Nephron progenitor cell (in vitro differentiated cells): ENCODE data around the gene UBE2I.

Experiments
- DNase-seq: peaks from one replicate; pipeline ENCODE4 v3.0.0; 2021
- H3K27ac Mint-ChIP-seq: 2 replicates; pipeline ENCODE4 v1.8.0; 2021; ENCODE audit warnings: mild to moderate bottlenecking, moderate library complexity, mixed read lengths
- H3K27me3 Mint-ChIP-seq: 2 replicates; pipeline ENCODE4 v1.8.0; 2021; ENCODE audit warnings: mild to moderate bottlenecking, low read depth, mixed read lengths; ENCODE audit not compliant: poor library complexity
- H3K36me3 Mint-ChIP-seq: 2 replicates; pipeline ENCODE4 v1.8.0; 2021; ENCODE audit warnings: low read depth, mixed read lengths
- H3K4me1 Mint-ChIP-seq: 2 replicates; pipeline ENCODE4 v1.8.0; 2021; ENCODE audit warnings: mixed read lengths
- H3K4me3 Mint-ChIP-seq: 2 replicates; pipeline ENCODE4 v1.8.0; 2021; ENCODE audit warnings: mild to moderate bottlenecking, moderate library complexity, mixed read lengths
- H3K9me3 Mint-ChIP-seq: 2 replicates; pipeline ENCODE4 v1.8.0; 2021; ENCODE audit warnings: mild to moderate bottlenecking, moderate library complexity, mixed read lengths
- CTCF ChIP-seq: fragments of 200-600 bp; sonication (generic); IDR thresholded peaks from 2 replicates; pipeline ENCODE4 v1.5.0; 2021; ENCODE audit warnings: antibody characterized with exemption

Gene UBE2I

GRCh38 chr16:1347286-1347855, 37.9 kb downstream of the UBE2I start:
- no peak for TF ChIP-seq CTCF

GRCh38 chr16:1347962-1348361, 38.5 kb downstream of the UBE2I start:
- Mint-ChIP-seq H3K4me1 (peaks cover 18% of the 10 kb centered on the region), H3K27ac (no peak overlapping the region), H3K4me3 (no peak overlapping the region), H3K9me3 (no peaks in the 10 kb centered on the region), H3K36me3 (no peaks in the 10 kb centered on the region), H3K27me3 (peaks cover 21% of the 10 kb centered on the region)
- TF ChIP-seq CTCF, result no peak
- no peak for DNase-seq

More at GRCh38 chr16:1347286-1347855, 37.9 kb downstream of the UBE2I start:
- H3K27ac Mint-ChIP-seq, result no peak overlapping the region
- peaks cover 15% of the 10 kb centered on the region for H3K4me1 Mint-ChIP-seq
- H3K9me3 Mint-ChIP-seq, result no peaks in the 10 kb centered on the region
- peaks cover 20% of the 10 kb centered on the region for H3K27me3 Mint-ChIP-seq
- no peak overlapping the region for H3K4me3 Mint-ChIP-seq
- no peak for DNase-seq
- H3K36me3 Mint-ChIP-seq, result no peaks in the 10 kb centered on the region

- Mint-ChIP-seq H3K27ac (no peak overlapping the region), H3K4me3 (no peak overlapping the region), H3K36me3 (no peaks in the 10 kb centered on the region), H3K27me3 (peaks cover 18% of the 10 kb centered on the region), H3K9me3 (no peaks in the 10 kb centered on the region), H3K4me1 (peaks cover 18% of the 10 kb centered on the region)
- TF ChIP-seq CTCF, result no peak
- no peak for DNase-seq
These were observed 39.0 kb downstream of the UBE2I start for GRCh38 chr16:1348441-1348840.

GRCh38 chr16:1348926-1349325, 39.5 kb downstream of the UBE2I start:
- peaks cover 20% of the 10 kb centered on the region for H3K4me1 Mint-ChIP-seq
- no peak for DNase-seq
- TF ChIP-seq CTCF, result no peak
- H3K36me3 Mint-ChIP-seq, result no peaks in the 10 kb centered on the region
- no peak overlapping the region for H3K4me3 Mint-ChIP-seq
- no peak overlapping the region for H3K27ac Mint-ChIP-seq
- H3K27me3 Mint-ChIP-seq, result peaks cover 15% of the 10 kb centered on the region
- no peaks in the 10 kb centered on the region for H3K9me3 Mint-ChIP-seq

GRCh38 chr16:1349351-1349750, 39.9 kb downstream of the UBE2I start:
- Mint-ChIP-seq H3K36me3 (no peaks in the 10 kb centered on the region), H3K27me3 (peaks cover 14% of the 10 kb centered on the region), H3K27ac (no peak overlapping the region), H3K4me3 (no peak overlapping the region), H3K9me3 (no peaks in the 10 kb centered on the region), H3K4me1 (peaks cover 20% of the 10 kb centered on the region)
- no peak for DNase-seq
- TF ChIP-seq CTCF, result no peak

- H3K4me3 Mint-ChIP-seq, result peak overlapping the region; percentile 84
- no peaks in the 10 kb centered on the region for H3K36me3 Mint-ChIP-seq
- no peak for DNase-seq
- no peak overlapping the region for H3K27ac Mint-ChIP-seq
- peaks cover 21% of the 10 kb centered on the region for H3K4me1 Mint-ChIP-seq
- no peak for TF ChIP-seq CTCF
- no peaks in the 10 kb centered on the region for H3K9me3 Mint-ChIP-seq
- H3K27me3 Mint-ChIP-seq, result peaks cover 8% of the 10 kb centered on the region
These were observed 40.5 kb downstream of the UBE2I start for GRCh38 chr16:1349951-1350350.
